Vagina (tissue), 2 donors: ENCODE data around the gene HOXD8.

Experiments used
- CTCF ChIP-seq, 3 experiments: fragments of 450-650 bp in 2 of 3; fragments of 200-600 bp in 1 of 3; sonication (generic) in 1 of 3; IDR thresholded peaks; one replicate each; pipeline ENCODE4 v1.5.1; 2017 to 2019; ENCODE audit warnings: antibody characterized with exemption in 3 of 3, mild to moderate bottlenecking in 2 of 3, moderate library complexity in 2 of 3
- POLR2AphosphoS5 ChIP-seq, 2 donors: sonication (generic); formaldehyde crosslinking; IDR thresholded peaks; one replicate each; pipeline ENCODE4 v1.9.0; 2017; ENCODE audit warnings: antibody characterized with exemption in 2 of 2, mild to moderate bottlenecking in 2 of 2, low read depth in 1 of 2; ENCODE audit not compliant: insufficient read depth in 1 of 2

- TF ChIP-seq CTCF (IDR thresholded peaks at IDR 0.05) (no peak), POLR2AphosphoS5 (IDR thresholded peaks at IDR 0.05; ENCODE audit: insufficient read depth in 1 of 2, low read depth in 1 of 2) (no peak)
Measured at GRCh38 chr2:176091329-176092258, 37.9 kb upstream of the HOXD8 start.
